Body of pancreas (tissue), 4 donors: ENCODE measurements around the gene GPR137B.

Experiments
- POLR2A ChIP-seq, 3 donors: fragments of 450-650 bp; IDR thresholded peaks; one replicate each; pipeline ENCODE4 v1.6.1; 2016; ENCODE audit warnings: antibody characterized with exemption in 3 of 3, mild to moderate bottlenecking in 2 of 3
- TF ChIP-seq, protein P1 (sequence below), 7 experiments: fragments of 450-650 bp in 4 of 7; fragments of 200-600 bp in 3 of 7; sonication (generic) in 3 of 7; IDR thresholded peaks; one replicate each; pipeline ENCODE4 v1.5.1; 2016 to 2019; ENCODE audit warnings: antibody characterized with exemption in 7 of 7

- TF ChIP-seq, protein P1, sequence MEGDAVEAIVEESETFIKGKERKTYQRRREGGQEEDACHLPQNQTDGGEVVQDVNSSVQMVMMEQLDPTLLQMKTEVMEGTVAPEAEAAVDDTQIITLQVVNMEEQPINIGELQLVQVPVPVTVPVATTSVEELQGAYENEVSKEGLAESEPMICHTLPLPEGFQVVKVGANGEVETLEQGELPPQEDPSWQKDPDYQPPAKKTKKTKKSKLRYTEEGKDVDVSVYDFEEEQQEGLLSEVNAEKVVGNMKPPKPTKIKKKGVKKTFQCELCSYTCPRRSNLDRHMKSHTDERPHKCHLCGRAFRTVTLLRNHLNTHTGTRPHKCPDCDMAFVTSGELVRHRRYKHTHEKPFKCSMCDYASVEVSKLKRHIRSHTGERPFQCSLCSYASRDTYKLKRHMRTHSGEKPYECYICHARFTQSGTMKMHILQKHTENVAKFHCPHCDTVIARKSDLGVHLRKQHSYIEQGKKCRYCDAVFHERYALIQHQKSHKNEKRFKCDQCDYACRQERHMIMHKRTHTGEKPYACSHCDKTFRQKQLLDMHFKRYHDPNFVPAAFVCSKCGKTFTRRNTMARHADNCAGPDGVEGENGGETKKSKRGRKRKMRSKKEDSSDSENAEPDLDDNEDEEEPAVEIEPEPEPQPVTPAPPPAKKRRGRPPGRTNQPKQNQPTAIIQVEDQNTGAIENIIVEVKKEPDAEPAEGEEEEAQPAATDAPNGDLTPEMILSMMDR (IDR thresholded peaks at IDR 0.05): no peak
- TF ChIP-seq POLR2A (IDR thresholded peaks at IDR 0.05): no peak
Measured at GRCh38 chr1:236107121-236107907, 35.0 kb upstream of the GPR137B start.
